GM21526 (cell line): Measurements from ENCODE around the gene PBLD.
"Not testable (repeated sequence)": the region's sequence is repeated elsewhere in the genome, so short reads cannot be mapped to it uniquely, and the experiment has no call there.

ENCODE experiments used
- ATAC-seq: cut with Tn5 transposase; IDR thresholded peaks from one replicate; pipeline ENCODE4 v1.9.1; 2021; ENCODE audit warnings: moderate library complexity; ENCODE audit not compliant: unreplicated experiment, low FRiP score

The PBLD gene

DNA sequence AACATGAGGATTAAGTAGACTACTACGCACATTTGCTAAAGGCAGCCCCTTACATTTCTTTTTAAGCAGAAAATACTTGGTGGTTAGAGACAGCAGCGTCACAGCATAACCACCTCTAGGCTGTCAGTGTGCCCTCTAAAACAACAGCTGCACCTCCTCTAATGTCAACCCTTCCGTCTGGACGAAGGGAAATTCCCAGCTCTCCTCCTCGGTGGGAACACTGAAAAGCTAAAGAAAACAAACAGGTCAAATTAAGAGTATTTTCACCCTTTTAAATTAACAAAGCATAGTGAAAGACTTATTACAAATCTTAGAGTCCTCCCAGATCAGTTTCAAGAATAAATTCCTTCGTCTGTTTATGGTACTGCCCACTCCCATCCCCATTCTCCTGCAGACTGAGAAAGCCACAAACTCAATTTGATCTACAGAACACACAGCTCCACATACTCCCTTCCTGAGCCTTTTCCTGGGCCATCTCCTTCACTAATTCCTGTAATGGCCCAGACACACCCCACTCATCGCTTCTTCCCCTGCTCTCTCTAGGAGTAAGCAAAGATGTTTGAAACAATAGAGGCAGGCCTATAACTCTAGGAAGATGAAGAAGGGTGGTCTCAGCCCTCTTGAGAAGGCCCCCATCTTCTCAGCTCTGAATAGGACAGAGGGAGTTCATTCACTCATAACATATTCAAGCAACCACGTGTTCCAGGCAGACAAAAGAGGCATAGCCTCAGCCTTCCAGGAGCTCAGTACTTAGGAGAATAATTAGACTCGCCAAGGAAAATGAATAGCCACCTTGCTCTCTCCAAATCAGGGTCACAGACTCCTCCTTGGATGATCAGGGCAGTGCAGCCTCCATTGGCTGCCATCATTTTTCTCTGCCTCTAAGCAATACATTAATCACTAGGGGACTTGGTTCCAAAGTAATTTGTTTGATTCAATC lies 48.4 kb downstream of the PBLD start:
- ATAC-seq, result no peak

DNA sequence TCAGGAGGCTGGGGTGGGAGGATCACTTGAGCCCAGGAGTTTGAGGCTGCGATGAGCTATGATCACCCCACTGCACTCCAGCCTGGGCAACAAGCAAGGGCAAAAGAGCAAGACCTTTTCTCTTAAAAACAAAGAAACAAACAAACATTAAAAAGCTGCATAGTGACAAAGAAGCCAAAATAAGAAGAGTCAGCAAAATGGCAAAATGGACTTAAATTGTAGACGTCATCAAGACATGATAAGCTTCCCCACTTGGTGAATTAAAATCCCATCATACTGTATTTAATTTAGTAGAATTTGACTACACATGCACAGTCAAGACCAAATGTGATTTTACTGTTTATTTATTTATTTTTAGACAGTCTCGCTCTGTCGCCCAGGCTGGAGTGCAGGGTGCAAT lies 52.0 kb downstream of the PBLD start:
- no peak for ATAC-seq

DNA sequence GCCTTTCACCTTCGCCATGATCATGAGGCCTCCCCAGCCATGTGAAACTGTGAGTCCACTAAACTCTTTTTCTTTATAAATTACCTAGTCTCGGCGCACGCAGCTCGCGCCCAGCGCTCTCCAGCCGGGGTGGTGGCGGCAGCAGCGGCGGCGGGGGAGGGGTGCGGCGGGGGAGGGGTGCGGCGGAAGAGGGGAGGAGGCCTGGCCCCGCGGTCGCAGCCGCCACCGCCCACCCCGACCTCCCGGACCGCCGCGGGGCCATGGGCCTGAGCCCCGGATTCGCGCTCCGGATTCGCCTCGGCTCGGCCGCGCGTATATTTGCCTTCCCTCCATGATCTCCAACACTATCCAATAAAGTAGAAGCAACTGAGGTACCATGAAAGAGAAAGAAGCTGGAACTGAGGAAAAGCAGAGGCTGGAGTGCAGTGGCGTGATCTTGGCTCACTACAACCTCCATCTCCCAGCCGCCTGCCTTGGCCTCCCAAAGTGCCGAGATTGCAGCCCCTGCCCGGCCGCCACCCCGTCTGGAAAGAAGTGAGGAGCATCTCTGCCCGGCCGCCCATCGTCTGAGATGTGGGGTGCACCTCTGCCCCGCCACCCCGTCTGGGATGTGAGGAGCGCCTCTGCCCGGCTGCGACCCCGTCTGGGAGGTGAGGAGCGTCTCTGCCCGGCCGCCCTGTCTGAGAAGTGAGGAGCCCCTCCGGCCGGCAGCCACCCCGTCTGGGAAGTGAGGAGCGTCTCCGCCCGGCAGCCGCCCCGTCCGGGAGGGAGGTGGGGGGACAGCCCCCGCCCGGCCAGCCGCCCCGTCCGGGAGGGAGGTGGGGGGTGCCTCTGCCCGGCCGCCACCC lies 53.6 kb downstream of the PBLD start:
- ATAC-seq, result not testable (repeated sequence)

DNA sequence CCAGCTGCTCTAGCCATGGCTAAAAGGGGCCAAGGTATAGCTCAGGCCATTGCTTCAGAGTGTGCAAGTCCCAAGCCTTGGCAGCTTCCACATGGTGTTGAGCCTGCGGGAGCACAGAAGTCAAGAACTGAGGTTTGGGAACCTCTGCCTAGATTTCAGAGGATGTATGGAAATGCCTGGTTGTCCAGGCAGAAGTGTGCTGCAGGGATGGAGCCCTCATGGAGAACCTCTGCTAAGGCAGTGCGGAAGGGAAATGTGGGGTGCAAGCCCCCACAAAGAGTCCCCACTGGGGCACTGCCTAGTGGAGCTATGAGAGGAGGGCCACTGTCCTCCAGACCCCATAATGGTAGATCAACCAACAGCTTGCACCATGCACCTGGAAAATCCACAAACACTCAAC lies 54.9 kb downstream of the PBLD start:
- not testable (repeated sequence) for ATAC-seq

DNA sequence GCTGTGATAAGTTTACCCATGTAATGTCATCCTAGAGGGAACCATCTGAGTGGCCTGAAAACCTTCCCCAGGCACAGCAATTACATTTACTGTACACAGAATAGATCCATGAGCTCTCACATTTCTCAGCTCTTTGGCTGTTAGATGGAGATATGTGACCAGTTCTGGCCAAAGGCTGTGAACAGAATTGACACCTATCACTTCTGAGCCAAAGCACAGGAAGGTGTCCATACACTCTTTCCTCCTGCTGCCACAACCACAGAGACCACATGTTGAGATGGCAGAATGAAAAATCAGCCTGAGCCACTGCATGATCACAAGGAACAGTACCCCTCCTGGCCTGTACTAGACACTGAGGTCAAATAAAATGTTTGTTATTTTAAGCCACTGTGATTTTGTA lies 56.5 kb downstream of the PBLD start:
- ATAC-seq, result no peak

DNA sequence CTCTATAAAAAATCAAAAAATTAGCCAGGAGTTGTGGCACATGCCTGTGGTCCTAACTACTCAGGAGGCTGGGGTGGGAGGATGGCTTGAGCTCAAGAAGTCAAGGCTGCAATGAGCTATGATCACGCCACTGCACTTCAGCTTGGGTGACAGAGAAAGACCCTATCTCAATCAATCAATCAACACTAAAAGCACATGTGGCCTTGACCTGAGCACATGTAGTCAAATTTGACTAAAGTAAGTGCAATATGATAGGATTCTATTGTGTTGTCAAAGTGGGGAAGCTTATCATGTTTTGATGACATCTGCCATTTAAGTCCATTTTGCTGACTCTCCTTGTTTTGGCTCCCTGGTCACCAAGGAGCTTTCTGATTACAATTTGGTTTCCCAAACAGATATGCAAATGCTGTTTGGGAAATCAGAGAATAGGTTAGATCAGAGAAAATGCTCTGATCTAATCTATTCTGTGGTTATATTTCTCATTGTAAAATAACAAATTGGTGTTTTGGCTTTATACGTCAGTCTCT lies 57.1 kb downstream of the PBLD start:
- ATAC-seq, result no peak

DNA sequence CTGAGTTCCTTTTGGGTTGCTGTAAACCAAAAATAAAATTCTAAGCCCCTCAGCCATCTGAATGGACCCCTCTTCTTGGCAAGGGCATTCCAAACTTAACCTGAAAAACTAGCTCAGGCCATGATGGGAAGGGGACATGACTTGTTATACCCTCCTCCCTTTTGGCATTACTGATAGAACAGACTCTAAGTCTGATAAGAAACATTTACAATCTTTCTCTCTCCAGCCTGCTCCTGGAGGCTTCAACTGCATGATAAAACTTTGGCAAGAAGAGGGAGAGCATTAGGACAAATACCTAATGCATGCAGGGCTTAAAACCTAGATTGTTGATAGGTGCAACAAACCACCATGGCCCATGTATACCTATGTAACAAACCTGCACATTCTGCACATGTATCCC lies 59.9 kb downstream of the PBLD start:
- ATAC-seq, result no peak

DNA sequence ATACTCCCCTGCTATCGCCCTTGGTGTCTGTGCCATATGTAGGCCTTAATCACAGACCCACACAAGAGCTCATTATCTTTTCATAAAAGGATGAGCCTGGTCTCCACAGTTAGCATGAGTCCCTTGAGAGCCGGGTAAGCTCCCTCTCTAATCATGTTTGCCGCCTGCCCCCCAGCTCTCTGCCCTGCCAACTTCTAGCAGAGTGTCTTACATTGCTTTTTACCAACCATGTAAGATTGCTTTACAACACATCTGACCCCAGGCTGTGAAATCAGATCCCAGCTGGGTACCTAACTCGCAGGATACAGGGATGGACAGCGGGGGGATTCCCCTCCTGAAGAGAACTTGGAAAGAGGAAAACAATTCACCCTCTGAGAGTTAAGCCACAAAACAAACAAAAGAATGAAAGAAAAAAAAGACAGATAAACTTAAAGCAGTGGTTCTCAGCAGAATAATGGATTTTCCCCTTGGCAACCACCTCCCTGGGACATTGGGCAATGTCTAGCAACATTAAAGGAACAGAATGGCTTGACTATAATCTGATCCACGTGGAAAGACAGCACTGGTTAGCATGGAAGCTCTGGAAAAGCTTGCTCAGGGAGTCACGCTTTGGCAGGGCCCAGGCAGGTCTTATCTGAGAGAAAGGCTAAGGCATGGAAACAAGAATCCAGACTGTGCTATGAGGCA lies 61.4 kb downstream of the PBLD start:
- ATAC-seq, result no peak

DNA sequence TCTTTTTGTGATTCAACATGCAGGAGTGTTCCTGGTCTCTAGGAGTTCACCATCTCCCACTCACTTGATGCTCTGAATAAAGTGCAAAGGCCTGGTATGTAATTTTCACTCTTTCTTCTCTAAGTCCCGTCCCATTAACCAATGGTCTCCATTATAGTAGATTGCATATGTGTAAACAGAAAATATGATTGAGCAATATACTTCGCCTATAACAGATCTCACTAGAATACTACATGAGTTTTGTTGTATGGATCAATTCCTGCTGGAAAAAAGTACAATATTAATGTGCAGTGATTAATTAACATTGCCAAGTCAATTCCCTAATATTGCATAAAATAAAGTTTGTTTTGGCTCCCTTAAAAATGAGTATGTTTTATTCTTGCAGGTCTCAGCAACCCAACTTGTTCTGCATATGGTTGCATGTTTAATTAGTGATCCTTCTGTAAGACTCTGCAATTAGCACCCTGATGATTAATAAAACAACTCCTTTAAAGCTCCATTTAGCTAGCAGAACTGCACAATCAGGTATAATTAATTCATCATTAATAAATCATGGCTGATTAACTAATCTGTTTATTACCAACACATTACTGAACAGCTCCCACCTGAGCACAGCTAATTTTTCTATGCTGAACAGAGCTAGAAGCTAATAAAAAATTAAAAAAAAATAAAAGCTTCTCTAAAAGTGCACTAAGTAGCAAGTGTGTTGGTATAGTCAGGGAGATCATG lies 63.0 kb downstream of the PBLD start:
- ATAC-seq, result no peak

DNA sequence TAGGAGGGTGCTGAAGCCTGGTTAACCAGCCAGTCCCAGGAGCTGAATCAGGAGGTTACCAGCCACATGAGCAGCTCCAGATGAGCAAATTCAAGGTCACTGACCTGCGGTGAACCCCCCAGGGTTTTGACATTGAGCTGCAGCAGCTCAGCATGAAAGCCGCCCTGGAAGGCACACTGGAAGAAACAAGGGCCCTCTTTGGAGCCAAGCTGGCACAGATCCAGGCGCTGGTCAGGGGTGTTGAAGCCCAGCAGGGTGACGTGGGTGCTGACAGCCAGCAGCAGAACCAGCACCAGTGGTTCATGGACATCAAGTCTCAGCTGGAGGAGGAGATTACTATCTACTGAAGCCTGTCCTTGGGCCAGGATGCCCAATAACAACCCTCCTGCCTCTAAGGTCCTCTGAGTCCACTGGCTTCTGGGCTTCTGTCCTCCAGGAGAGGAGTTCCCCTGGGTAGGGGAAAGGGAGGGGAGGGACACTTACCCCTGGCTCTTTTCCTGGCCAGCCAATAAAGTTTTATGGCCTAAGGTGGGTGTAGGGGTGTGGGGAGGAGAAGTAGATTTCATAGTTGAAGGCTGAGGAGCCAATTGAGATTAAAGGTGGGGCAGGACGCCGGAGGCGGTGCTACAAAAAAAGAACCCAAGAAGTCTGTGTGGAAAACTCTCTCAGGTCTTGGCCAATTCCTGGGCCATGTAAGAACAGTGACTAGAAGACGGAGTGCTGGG lies 71.4 kb downstream of the PBLD start:
- no peak for ATAC-seq

DNA sequence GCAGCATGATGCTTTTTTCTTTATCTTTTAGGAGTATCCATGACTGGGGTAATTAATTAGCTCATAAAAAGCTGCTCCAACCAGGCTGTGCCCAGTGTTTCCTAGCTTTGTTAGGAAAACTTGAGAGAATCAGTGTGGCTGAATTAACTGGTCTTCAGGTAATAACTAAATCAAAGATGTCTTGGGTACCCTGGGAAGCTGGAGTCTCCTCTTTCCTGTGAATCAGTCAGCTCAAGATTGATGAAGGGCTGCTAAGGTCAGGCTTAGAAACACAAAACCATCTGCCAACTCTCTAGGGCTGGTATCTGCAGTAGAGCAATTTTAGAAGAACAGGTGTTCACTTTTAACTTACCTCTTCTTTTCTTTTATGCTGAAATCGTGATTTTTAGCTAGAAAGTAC lies 79.4 kb downstream of the PBLD start:
- ATAC-seq, result no peak

DNA sequence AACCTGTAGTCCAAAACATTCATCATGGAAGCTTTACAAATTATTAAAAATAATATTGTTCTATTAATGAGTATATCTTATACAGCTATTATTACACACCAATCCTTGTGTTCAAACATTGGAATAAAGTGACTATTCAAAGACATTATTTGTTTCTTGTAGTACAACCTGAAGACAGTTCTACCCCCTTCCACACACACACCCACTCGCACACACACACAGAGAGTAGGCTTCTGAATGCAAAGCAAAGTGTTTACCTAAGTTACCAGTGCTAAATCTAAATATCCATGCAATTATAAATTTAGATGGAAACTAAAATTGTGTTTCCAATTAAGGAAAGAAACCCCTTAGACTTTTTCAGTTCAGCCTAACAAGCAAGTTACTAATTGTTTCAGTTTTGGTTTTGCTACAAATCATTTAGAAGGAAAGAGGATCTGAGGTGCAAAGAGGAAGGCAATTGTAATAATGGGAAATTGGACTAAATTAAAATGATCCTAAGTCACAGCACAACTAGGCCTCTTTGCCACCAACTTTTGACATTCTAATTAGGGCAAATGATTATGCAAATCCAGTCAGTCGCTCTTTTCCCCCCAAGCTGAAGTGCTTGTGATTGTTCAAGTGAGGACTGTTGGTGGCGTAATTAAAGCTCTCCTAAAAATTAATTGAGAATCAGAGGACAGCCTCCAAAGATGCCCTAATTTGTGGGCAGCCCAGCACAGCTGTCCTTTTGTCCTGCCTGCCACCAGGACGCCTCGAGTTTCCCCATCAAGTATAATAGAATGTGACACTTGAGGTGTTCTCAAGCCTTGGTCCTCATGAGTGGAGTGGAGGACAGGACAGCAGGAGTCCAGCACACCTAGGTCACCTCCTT lies 80.9 kb downstream of the PBLD start:
- no peak for ATAC-seq

DNA sequence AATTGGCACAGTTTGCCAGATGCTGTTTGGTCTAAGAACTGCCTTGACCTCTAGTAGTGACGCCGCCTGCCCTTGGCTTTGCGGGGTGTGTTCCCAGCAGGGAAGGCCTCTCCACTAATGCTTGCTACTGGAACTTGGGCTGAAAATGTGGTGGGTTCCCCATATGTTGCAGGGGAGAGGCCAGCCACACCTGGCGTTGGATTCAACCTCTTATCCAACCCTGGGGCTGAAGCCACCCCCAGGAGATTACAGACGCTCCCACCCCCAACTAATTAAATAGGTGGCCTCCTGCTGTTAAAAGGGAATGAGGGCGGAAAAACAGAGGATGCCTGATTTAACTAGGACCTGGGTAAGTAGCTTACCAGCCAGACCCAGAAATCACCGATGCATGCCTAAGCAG lies 81.6 kb downstream of the PBLD start:
- ATAC-seq, result no peak

DNA sequence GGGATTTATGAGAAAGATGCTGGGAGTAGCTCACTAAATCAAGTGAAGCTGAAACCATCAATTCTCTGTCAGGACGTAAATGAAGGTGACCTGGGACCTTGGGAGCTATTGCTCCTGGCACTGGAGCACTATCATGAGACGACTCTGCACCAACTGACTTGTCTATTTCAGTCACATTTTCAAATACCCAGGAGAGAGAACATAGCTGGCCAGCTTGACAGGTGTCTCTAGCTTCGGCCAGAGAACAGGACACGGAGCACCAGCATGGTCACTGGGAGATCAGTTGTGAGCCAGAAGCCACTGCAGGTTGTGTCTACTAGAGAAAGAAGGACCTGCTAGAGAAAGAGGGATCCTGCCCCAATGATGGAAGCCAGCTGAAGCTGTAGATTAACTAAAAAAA lies 83.4 kb downstream of the PBLD start:
- no peak for ATAC-seq

DNA sequence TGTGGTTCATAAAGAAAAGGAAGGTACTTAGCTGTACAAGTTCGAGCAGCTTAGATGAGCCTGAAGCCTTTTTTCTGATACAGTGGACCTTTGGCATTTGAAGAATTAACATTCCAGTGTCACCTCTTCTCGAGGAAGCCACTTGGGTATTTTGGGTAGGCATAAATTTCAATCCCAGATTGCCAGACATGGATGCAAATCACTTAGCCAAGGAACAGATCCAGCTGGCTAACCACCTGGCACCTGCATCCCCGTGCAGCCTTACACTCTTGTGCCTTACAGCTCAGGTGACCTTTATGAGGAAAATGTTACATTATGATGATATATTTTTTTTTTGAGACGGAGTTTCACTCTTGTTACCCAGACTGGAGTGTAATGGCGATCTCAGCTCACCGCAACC lies 84.8 kb downstream of the PBLD start:
- ATAC-seq, result no peak

DNA sequence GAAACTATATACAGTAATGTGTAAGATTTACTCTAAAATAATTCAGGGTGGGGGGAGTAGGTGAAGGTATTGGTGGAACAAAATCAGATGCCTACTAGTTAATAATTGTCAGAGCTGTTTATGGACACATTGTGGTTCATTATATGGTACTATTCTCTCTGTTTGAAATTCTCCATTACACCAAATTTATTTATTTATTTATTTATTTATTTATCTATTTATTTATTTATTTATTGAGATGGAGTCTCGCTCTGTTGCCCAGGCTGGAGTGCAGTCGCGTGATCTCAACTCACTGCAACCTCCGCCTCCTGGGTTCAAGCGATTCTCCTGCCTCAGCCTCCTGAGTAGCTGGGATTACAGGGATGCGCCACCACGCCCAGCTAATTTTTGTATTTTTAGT lies 86.3 kb downstream of the PBLD start:
- ATAC-seq, result not testable (repeated sequence)

DNA sequence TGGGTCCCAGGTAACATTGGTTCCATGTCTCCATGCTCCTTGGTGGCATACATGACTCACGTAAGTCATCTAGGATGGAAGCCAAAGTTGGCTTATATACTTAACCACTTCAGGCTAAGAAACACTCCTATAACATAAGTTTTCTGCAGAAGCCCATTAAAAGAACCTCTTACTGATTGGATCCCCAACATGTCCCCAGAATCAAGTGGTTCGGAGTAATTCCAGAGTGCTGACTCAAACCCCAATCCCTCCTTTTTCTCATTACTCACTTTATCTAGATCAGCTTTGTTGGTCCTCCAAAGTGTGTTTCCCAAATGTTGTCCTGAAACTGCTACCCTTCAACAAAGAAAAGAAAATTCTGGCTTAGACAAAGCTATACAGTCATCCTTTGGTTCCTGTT lies 90.7 kb downstream of the PBLD start:
- ATAC-seq, result no peak

DNA sequence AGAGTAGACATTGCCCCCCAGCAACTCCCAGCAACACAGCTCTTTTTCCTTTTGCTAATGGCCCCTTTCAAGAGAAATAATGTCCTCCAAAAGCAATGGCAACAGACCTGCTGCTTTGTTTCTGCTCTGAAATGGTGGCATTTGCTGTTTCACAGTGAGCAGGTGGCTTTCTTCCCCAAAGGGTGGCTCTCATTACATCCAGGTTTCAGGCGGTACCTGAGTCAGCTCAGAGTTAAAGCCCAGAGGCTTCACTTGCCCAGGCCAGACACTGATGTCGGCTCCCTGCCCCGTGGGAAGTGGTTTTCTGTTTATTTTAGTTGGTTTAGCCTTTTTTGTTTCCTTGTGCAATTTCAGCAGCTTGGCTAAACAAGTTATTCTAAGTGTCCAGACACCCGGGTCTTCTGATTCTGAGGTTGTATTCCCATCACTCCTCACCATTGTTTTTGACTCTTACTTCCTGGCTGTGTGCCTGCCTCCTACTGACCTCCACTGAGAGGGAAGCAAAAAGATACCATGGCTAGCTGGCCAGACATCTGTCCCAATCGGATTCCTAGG lies 93.1 kb downstream of the PBLD start:
- ATAC-seq, result no peak
